Stomach (tissue), 4 donors: ENCODE data around the gene MDFI.

ENCODE experiments used
- CTCF ChIP-seq, 7 experiments: fragments of 450-650 bp in 4 of 7; fragments of 200-600 bp in 3 of 7; sonication (generic) in 3 of 7; IDR thresholded peaks; one replicate each; pipeline ENCODE4 v1.5.1; 2016 to 2019; ENCODE audit warnings: antibody characterized with exemption in 7 of 7, control low read depth in 2 of 7, mild to moderate bottlenecking in 1 of 7
- EP300 ChIP-seq: sonication (generic); formaldehyde crosslinking; IDR thresholded peaks from one replicate; pipeline ENCODE4 v1.6.1; 2017; ENCODE audit warnings: antibody characterized with exemption
- POLR2A ChIP-seq, 4 donors: fragments of 450-650 bp; IDR thresholded peaks; one replicate each; pipeline ENCODE4 v1.6.1; 2016; ENCODE audit warnings: antibody characterized with exemption in 4 of 4, control low read depth in 2 of 4, mild to moderate bottlenecking in 1 of 4, moderate library complexity in 1 of 4
- POLR2AphosphoS5 ChIP-seq, 3 donors: sonication (generic); formaldehyde crosslinking; IDR thresholded peaks; one replicate each; pipeline ENCODE4 v1.6.1; 2016; ENCODE audit warnings: antibody characterized with exemption in 3 of 3

DNA sequence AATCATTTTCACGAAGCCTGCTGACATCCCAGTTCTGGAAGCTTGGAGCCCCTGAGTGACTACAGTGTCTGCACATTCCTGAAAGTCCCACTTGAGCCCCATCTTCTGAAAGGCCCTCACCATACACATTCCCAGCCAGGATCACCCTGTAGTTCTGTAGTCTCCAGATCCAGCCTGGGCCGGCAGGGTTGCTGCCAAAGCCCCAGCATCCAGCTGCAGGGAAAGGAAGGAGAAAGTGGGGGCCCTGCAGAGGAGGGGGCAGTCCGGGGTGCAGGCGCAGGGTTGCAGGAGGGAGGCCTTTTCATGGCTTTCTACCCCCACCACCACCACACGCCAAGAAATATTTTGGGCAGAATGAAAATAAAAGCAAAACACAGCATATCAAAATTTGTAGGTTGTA is 26.0 kb downstream of the MDFI start:
- TF ChIP-seq CTCF (IDR thresholded peaks at IDR 0.05), result no peak
- no peak for TF ChIP-seq POLR2A (IDR thresholded peaks at IDR 0.05)
- no peak for TF ChIP-seq POLR2AphosphoS5 (IDR thresholded peaks at IDR 0.05)
- no peak for TF ChIP-seq EP300
